Right lobe of liver (tissue), 6 donors: ENCODE results near the gene FHIT. TPM values are rescaled to one million over a fixed set of nuclear protein-coding genes. Genes with fewer than 3 reads are reported as not detected.

ENCODE experiments used
- ATAC-seq, 4 donors: fragments of 200-7000 bp; cut with Tn5 transposase; one replicate each; pipeline ENCODE4 v1.9.1; 2020; ENCODE audit warnings: mild to moderate bottlenecking in 4 of 4, moderate library complexity in 4 of 4
- DNase-seq, 3 donors: peaks; one replicate each; pipeline ENCODE4 v3.0.0-alpha.2; 2020
- H3K27ac ChIP-seq, 3 donors: fragments of 200-600 bp; one replicate each; pipeline ENCODE4 v1.8.0; 2022
- H3K27me3 ChIP-seq, 2 donors: fragments of 200-600 bp; one replicate each; pipeline ENCODE4 v1.8.0; 2022
- H3K36me3 ChIP-seq, 4 donors: fragments of 200-600 bp; sonication (generic) in 1 of 4; one replicate each; pipeline versions ENCODE4 v1.5.1 to v1.8.0; 2017 to 2022; ENCODE audit warnings: control low read depth in 1 of 4
- H3K4me1 ChIP-seq, 4 donors: fragments of 200-600 bp; sonication (generic) in 1 of 4; one replicate each; pipeline versions ENCODE4 v1.5.1 to v1.8.0; 2017 to 2022; ENCODE audit warnings: control low read depth in 1 of 4
- H3K4me3 ChIP-seq, 3 donors: fragments of 200-600 bp; one replicate each; pipeline ENCODE4 v1.8.0; 2022
- H3K9me3 ChIP-seq, 4 donors: fragments of 200-600 bp; sonication (generic) in 1 of 4; one replicate each; pipeline versions ENCODE4 v1.5.1 to v1.8.0; 2017 to 2022; ENCODE audit warnings: control low read depth in 1 of 4
- CTCF ChIP-seq, 4 donors: fragments of 200-600 bp in 3 of 4; fragments of 450-650 bp in 1 of 4; IDR thresholded peaks; one replicate each; pipeline versions ENCODE4 v1.5.1 to v1.8.0; 2016 to 2022; ENCODE audit warnings: antibody characterized with exemption in 4 of 4, mild to moderate bottlenecking in 2 of 4
- POLR2A ChIP-seq: fragments of 450-650 bp; IDR thresholded peaks from one replicate; pipeline ENCODE4 v1.6.1; 2017; ENCODE audit warnings: antibody characterized with exemption, mild to moderate bottlenecking
- WGBS: methylation state at CpG from one replicate; pipeline ENCODE4 v1.1.6; 2018; ENCODE audit warnings: low coverage, low lambda C conversion rate; ENCODE audit not compliant: insufficient coverage; ENCODE audit errors: missing lambda C conversion rate; 5-methylcytosine and 5-hydroxymethylcytosine counted together
- intact Hi-C, 2 donors: fragments of 100-400 bp; cut with DNase I; formaldehyde crosslinking; loops; one replicate each; pipeline versions ENCODE4 v1.11.2 to v1.14.1; 2022
- total RNA-seq, 6 experiments: library from RNA; depleted of rRNA in 2 of 6; stranded (reverse); fragments of >200 nt in 2 of 6; fragmentation: NEBNext Ultra II Directional in 3 of 6; extraction: Animal tissue kit (Norgen Biotek cat#: 25700) in 3 of 6; gene quantifications; one replicate each; pipeline versions ENCODE4 v1.1.0 to v1.2.4, GENCODE V29; 2016 to 2023
- donor health status: DM: no; HTN: yes; CAD: no.
- donor health status: DM: no; HTN: no; CAD: no.
- donor health status: DM: no; HTN: no; CAD: no.
- donor health status: DM: no; HTN: yes; CAD: no.
- donor health status: DM: no; HTN: yes; CAD: no.

Gene FHIT
- total RNA-seq, 6 experiments from 2014 or later, result 6.6 to 11.2 (median 8.0) TPM

- TF ChIP-seq POLR2A (no peak), CTCF (IDR thresholded peaks at IDR 0.05) (no peak)
- peaks cover 0 to 12% (median 0%) of the 10 kb centered on the region in 4 donors for H3K4me1 ChIP-seq
- H3K4me3 ChIP-seq, result no peak overlapping the region
- no peaks in the 10 kb centered on the region for H3K36me3 ChIP-seq
- H3K27ac ChIP-seq, result no peak overlapping the region
- intact Hi-C loops, result no loop called here
- WGBS, result 79% methylated on average over 2 of the region's 3 CpGs
- no peak for DNase-seq
- no peak for ATAC-seq
- no peaks in the 10 kb centered on the region for H3K9me3 ChIP-seq
- no peaks in the 10 kb centered on the region for H3K27me3 ChIP-seq
These were observed 553.1 kb downstream of the FHIT start for GRCh38 chr3:60698117-60698516.

- Histone ChIP-seq H3K4me1 (peaks cover 0 to 12% (median 0%) of the 10 kb centered on the region in 4 donors), H3K9me3 (no peaks in the 10 kb centered on the region), H3K4me3 (no peak overlapping the region), H3K27ac (no peak overlapping the region), H3K36me3 (no peaks in the 10 kb centered on the region), H3K27me3 (no peaks in the 10 kb centered on the region)
- no peak for DNase-seq
- TF ChIP-seq POLR2A, result no peak
- TF ChIP-seq CTCF (IDR thresholded peaks at IDR 0.05), result no peak
- intact Hi-C loops, result no loop called here
- ATAC-seq, result peak in 2 of 4 donors; percentile 61 to 76
These were observed 554.1 kb downstream of the FHIT start for GRCh38 chr3:60697132-60697531.

- WGBS, result 11% methylated on average over 5 of the region's 5 CpGs
- peak; percentile 51 to 87 (median 76) for ATAC-seq
These were observed 554.7 kb downstream of the FHIT start for GRCh38 chr3:60696428-60697125.

GRCh38 chr3:60675424-60675823 lies 575.8 kb downstream of the FHIT start:
- TF ChIP-seq POLR2A (no peak), CTCF (IDR thresholded peaks at IDR 0.05) (no peak)
- H3K36me3 ChIP-seq, result no peaks in the 10 kb centered on the region
- H3K9me3 ChIP-seq, result no peaks in the 10 kb centered on the region
- no peaks in the 10 kb centered on the region for H3K27me3 ChIP-seq
- WGBS, result 71% methylated on average over 2 of the region's 2 CpGs
- intact Hi-C loops, result no loop called here
- ATAC-seq (peak; percentile 43 to 73 (median 53)), DNase-seq (no peak)
- H3K27ac ChIP-seq, result no peak overlapping the region
- peaks cover 0 to 5% (median 0%) of the 10 kb centered on the region in 4 donors for H3K4me1 ChIP-seq
- H3K4me3 ChIP-seq, result no peak overlapping the region

More at GRCh38 chr3:60696428-60697125, 554.7 kb downstream of the FHIT start:
- H3K36me3 ChIP-seq, result no peaks in the 10 kb centered on the region
- H3K27me3 ChIP-seq, result no peaks in the 10 kb centered on the region
- no peak overlapping the region for H3K4me3 ChIP-seq
- no peaks in the 10 kb centered on the region for H3K9me3 ChIP-seq
- TF ChIP-seq POLR2A (no peak), CTCF (IDR thresholded peaks at IDR 0.05) (no peak)
- DNase-seq, result no peak
- H3K4me1 ChIP-seq, result peaks cover 0 to 12% (median 0%) of the 10 kb centered on the region in 4 donors
- intact Hi-C loops, result no loop called here
- H3K27ac ChIP-seq, result no peak overlapping the region
